IPS-18c (cell line): ENCODE results near the gene POPDC3.

Experiments used
- H3K4me3 ChIP-seq: 2 replicates; pipeline ENCODE4 v1.7.0; 2013; ENCODE audit warnings: low read depth, mild to moderate bottlenecking, low read length, moderate library complexity; ENCODE audit not compliant: insufficient read depth
- H3K9me3 ChIP-seq: one replicate; pipeline ENCODE4 v1.6.1; 2013; ENCODE audit warnings: mild to moderate bottlenecking, low read length, moderate library complexity; ENCODE audit not compliant: control insufficient read depth, insufficient read depth

POPDC3 gene

GRCh38 chr6:105120570-105120969, 59.2 kb downstream of the POPDC3 start:
- Histone ChIP-seq H3K4me3 (no peak overlapping the region), H3K9me3 (no peaks in the 10 kb centered on the region)

GRCh38 chr6:105116150-105116549, 63.7 kb downstream of the POPDC3 start:
- Histone ChIP-seq H3K4me3 (no peak overlapping the region), H3K9me3 (no peaks in the 10 kb centered on the region)

- Histone ChIP-seq H3K9me3 (no peaks in the 10 kb centered on the region), H3K4me3 (no peak overlapping the region)
Observed at GRCh38 chr6:105113422-105113821, 66.4 kb downstream of the POPDC3 start.

GRCh38 chr6:105112577-105112976, 67.2 kb downstream of the POPDC3 start:
- Histone ChIP-seq H3K9me3 (no peaks in the 10 kb centered on the region), H3K4me3 (no peak overlapping the region)

GRCh38 chr6:105111871-105112270, 67.9 kb downstream of the POPDC3 start:
- H3K4me3 ChIP-seq, result no peak overlapping the region
- no peaks in the 10 kb centered on the region for H3K9me3 ChIP-seq

GRCh38 chr6:105111105-105111504, 68.7 kb downstream of the POPDC3 start:
- Histone ChIP-seq H3K4me3 (no peak overlapping the region), H3K9me3 (no peaks in the 10 kb centered on the region)

GRCh38 chr6:105109955-105110895, 69.6 kb downstream of the POPDC3 start:
- H3K9me3 ChIP-seq, result no peaks in the 10 kb centered on the region

GRCh38 chr6:105108631-105109262, 71.1 kb downstream of the POPDC3 start:
- H3K4me3 ChIP-seq, result no peak overlapping the region

More at GRCh38 chr6:105109955-105110895, 69.6 kb downstream of the POPDC3 start:
- no peak overlapping the region for H3K4me3 ChIP-seq

More at GRCh38 chr6:105108631-105109262, 71.1 kb downstream of the POPDC3 start:
- H3K9me3 ChIP-seq, result no peaks in the 10 kb centered on the region
